DMS53 treated with DMSO at 0.1 percent for 48 hours (cell line): Measurements from ENCODE around the gene NPTN.
A peak's percentile ranks its signal among the peaks of the same experiment; 100 is the strongest.
"Not testable (repeated sequence)": the region's sequence is repeated elsewhere in the genome, so short reads cannot be mapped to it uniquely, and the experiment has no call there.

Source experiments
- DNase-seq: peaks from one replicate; lab custom pipeline; 2025; ENCODE audit not compliant: unreplicated experiment; lab: John Stamatoyannopoulos, UW

The NPTN gene

DNA sequence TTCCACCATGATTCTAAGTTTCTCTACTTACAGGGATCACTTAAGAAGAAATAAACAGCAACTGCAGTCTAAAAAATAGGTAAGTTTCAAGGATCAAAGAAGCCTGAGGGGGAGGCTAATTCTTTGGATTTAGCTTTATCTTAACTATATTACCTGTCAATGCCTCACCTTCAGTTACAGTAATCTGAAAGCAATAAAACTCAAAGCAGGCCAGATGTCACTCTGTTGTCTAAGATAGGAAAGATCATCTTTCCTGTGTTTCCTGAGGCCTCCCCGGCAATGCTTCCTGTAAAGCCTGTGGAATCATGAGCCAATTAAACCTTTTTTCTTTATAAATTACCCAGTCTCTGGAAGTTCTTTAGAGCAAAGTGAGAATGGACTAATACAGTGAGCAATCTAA is 60.2 kb downstream of the NPTN start:
- peak; percentile 6 for DNase-seq

DNA sequence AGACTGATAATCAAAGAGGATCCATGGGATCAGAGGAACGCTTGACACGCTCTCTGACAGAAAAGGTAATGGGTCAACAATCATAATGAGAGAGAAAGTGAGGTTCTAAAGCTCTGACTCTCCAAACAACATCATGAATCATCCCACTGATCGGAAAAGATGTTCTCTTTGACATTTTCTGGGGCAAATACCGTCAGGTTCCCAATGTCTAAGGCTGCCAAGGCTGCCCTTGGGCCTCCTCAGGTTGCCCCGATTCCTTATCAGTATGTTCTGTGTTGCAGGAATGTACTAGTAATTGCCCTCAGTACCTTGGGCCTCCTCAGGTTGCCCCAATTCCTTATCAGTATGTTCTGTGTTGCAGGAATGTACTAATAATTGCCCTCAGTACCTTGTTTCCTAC is 60.9 kb downstream of the NPTN start:
- DNase-seq: no peak

DNA sequence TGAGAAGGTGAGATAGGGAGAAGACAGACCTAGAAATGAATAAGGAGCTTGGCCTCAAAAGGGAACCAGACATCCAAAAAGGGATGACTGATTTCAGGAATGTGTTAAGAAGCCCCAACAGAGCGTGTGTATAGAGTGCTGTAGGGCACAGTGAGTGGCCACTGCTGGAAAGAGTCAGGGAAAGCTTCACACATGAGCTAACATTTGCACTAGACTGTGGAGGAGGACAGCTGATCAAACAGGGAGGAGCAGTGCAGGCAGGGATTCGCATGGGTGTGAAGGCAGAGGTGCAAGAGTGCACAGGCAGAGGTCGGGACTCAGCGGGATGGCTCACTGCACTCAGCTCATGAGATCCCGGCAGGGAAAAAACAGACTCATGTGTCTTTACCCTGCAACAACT is 61.8 kb downstream of the NPTN start:
- DNase-seq: peak; percentile 93

DNA sequence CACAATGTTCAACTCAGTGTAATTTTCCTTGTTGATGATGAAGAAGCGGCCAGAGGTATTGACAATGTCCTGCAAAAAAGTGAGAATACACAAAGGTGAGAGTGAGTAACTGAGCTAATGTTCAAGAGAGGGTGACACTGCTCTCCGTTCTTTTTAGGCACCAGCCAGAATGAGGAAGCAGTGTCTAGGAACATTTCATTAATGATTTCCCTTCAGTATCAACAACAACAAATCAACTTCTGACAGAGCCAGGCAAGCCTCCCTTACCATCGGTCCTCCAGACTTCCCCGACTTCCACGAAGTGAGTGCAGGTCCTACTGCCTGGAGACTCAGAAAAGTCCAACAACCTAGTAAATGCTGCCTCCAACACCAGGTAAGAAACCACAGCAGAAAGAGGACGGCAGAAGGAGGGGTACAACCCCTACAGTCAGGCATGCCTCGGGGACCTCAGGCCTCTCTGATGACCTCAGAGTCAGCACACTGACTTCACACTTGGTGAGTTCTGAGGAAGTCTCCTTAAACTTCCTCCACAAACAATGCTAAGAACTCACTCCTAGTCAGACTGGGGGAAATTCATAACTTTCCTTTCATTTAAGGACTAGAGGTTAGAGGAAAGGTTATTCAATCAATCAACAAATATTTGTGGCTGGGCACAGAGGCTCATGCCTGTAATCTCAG is 62.7 kb downstream of the NPTN start:
- no peak for DNase-seq

DNA sequence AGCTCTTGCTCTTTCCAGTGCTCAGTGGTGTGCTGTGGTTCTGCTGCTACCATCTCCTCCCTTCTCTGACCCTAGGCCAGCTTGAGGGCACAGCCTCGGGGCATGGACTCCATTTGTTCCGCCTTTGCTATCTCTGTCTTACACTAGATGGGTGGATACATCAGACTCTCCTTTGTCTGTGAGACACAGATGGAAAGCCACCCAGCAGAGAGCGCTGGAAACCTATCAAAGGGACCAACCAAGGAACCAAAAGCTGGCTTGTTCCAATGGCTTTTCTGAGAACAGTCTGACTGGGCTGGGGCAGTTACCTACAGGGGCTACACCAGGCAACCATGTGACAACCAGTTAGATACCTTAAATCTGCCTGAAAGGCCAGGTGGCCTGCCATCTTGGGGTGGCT is 63.8 kb downstream of the NPTN start:
- DNase-seq: no peak

- DNase-seq: no peak
Observed at GRCh38 chr15:73568564-73569280, 64.5 kb downstream of the NPTN start.

GRCh38 chr15:73567020-73567419 is 66.2 kb downstream of the NPTN start:
- no peak for DNase-seq

GRCh38 chr15:73564255-73564654 is 68.9 kb downstream of the NPTN start:
- peak; percentile 41 for DNase-seq

DNA sequence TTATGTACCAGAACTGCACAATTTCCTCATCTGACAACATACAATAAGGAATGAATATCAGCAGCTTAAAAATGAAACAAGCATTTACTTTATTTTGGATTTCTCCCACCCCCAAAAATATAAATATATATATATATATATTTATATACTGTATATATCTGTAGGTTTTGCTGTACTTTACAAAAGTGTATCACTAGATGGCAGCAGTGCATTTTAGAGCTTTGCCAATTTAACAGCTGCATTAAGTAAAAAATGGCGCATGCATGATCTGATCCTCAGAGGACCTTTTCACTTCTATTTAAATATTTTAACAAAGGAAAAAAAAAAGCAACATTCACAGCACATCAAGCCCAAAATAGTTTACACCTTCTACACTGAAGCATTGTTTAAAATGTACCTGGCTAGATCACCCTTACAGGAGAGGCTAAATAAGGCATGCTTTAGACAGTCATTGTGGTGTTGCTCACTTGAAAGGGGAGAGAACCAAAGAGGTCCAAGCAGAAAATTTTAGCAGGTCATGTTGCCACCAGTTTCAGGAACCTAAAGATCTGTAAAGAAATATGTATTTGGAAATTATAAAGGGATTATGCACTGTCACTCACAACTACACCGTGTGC is 72.6 kb downstream of the NPTN start:
- peak; percentile 69 for DNase-seq

DNA sequence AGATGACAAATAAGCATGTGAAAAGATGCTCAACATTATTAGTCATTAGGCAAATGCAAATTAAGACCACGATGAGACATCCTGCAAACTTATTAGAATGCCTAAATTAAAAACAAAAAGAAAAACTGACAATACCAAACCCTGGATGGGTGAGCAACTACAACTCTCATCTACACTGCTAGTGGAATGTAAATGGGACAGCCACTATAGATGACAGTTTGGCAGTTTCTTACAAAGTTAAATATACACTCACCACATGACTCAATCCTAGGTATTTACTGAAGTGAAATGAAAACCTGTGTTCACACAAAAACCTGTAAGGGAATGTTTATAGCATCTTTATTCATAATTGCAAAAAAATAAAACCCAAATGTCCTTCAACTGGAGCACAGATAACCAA is 74.7 kb downstream of the NPTN start:
- no peak for DNase-seq

GRCh38 chr15:73555080-73555479 is 78.1 kb downstream of the NPTN start:
- DNase-seq: no peak

- DNase-seq: no peak
Observed at GRCh38 chr15:73550190-73550589, 83.0 kb downstream of the NPTN start.

DNA sequence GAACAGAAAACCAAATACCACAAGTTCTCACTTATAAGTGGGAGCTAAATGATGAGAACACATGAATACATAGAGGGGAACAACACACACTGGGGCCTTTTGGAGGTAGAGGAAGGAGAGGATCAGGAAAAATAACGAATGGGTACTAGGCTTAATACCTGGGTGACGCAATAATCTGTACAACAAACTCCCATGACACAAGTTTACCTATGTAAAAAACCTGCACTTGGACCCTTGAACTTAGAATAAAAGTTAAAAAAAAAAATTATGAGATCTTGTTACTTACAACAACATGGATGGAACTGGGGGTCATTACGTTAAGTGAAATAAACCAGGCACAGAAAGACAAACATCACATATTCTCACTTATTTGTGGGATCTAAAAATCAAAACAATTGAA is 84.3 kb downstream of the NPTN start:
- DNase-seq: not testable (repeated sequence)

DNA sequence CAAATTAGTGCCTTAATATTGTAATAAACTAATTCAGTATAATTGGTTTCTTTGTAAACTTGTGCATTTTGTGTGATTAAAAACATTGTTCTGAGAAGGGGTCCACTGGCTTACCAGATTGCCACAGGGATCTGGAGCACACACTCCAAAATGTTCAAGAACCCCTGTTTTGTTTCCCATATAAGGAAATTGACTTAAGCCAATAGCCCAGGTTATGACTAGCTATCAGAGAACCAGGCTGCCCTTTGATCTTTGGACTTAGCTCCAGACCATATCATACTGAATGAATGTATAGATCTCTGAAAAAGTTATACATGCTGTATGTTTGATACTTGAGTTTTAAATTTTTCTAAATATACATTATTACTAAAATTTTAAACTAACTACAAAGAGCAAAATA is 91.7 kb downstream of the NPTN start:
- no peak for DNase-seq

DNA sequence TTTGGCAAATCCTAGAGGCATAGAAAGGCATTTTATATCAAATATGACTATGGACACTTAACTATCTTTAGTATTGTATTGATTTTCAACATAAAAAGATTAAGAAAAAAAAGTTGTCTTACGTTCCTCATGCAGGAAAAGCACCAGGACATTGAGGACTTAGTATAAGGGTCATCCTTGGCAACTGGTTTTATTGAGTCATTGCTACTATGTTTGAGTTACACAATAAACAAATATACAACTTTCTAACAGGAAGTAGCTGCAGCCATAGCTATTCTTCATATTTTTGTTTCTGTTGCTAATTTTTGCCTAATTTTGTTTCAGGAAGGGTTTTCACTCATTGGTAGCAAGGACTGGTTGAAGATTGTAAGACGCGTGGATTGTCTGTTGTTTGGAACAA is 93.0 kb downstream of the NPTN start:
- DNase-seq: no peak

DNA sequence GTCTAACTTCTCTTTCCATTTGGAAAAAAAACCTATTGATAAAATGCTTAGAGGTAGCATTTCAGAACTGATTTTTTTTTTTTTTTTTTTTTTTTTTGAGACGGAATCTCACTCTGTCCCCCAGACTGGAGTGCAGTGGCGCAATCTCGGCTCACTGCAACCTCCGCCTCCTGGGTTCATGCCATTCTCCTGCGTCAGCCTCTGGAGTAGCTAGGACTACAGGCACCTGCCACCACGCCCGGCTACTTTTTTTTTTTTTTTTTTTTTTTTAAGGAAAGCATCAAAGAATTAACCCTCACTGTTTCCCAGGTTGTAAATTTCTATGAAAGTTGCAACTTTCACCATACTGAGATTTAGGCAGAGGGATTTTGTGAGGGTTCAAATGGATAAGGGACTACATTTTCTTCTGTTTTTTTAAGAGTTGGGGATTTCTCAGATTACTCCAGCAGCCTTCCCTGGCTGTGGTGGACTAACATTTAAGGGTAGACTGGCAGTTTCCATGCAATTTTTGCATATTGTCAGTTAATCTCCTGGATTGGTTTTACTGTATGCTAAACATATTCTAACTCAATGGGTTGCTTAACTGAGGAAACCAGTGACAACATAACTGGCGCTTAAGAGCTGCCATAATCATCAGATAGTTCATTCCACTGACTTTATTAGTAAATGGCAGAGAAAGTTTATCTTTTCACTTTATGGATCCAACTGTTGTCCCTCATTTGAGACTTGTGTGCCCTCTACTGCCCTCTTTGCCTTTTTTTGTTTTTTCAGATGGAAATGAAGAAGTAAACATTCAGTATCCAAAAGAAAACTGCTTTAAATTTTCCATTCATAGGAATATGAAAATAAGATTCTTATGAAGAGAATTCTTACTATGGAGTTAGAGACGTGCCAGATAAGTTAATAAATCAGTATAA is 93.7 kb downstream of the NPTN start:
- no peak for DNase-seq

DNA sequence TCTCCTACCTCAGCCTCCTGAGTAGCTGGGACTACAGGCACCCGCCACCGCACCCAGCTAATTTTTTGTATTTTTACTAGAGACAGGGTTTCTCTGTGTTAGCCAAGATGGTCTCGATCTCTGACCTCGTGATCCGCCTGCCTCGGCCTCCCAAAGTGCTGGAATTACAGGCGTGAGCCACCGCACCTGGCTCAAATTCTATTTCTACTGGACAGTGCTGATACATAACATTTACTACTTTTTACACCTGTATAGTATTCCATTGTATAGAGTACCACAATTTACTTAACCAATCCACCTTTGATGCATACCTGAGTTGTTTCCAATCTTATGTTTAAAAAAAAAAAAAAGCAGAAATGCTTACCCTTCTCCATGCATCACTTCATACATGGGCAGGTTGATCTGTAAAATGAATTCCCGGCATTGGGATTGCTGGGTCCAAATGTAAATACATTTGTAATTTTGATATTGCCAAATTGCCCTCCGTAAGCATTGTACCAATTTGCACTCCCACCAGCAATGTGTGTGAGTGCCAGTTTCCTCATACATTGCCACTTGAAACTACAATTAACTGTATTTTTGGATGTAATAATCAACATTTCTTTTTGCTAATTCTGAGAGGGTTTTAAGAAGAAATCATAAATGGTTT is 94.5 kb downstream of the NPTN start:
- no peak for DNase-seq

DNA sequence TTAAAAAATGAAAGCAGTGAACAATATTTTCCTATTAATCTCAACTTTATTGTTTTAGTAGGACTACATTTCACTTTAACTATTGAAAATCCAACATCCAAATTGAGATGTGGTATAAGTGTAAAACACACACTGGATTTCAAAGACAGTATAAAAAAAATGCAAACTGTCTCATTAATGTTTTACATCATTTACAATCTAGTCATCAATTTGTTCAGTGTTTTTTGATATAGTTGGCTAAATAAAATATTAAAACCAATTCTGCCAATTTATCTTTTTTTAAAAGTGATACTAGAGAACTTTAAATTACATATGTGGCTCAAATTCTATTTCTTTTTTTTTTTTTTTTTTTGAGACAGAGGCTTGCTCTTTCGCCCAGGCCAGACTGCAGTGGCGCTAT is 95.1 kb downstream of the NPTN start:
- no peak for DNase-seq

DNA sequence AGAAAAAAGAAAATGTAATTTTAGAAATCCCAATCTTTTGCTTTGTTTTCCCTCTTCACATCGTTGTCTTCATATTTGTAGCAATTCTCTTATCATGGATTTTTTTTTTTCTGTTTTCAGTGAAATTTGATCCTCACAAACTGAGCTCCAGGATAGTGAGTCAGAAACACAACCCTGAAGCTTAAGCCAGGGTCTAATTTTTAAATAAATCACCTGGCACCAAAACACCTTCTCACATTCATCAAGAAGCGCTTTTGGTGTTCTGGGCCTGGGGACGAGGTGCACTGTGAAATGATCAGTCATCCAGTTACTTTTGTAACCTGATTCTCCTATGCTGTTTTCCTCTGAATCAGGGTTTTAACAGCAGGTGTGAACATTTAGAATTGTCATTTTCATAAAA is 102.5 kb downstream of the NPTN start:
- DNase-seq: no peak

- DNase-seq: no peak
Observed at GRCh38 chr15:73527598-73527997, 105.6 kb downstream of the NPTN start.

DNA sequence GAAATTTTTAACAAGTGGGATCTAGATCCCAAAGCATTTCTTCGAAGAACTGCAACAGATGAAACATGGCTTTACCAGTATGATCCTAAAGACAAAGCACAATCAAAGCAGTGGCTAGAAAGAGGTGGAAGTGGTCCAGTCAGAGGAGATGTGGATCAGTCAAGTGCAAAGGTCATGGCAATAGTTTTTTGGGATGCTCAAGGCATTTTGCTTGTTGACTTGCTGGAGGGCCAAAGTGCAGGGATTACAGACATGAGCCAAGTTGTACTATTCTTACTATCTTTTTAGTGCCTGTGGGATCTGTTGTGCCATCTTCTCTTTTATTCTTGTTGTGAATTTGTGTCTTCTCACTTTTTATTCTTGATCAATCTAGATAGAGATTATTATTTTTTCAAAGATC is 108.3 kb downstream of the NPTN start:
- DNase-seq: no peak
